Subcutaneous adipose tissue (tissue), 4 donors: ENCODE measurements around the gene MST1R. TPM values are rescaled to one million over a fixed set of nuclear protein-coding genes. Genes with fewer than 3 reads are reported as not detected.

Experiments used
- small RNA-seq: library from RNA; depleted of rRNA; stranded (forward); fragments of <200 nt; gene quantifications from one replicate; pipeline ENCODE3, GENCODE V24; 2016
- total RNA-seq, 4 donors: library from RNA; depleted of rRNA; stranded (reverse); fragments of >200 nt; gene quantifications; one replicate each; pipeline ENCODE4 v1.1.0, GENCODE V29; 2016
- TF ChIP-seq, protein P1 (sequence below): fragments of 450-650 bp; IDR thresholded peaks from one replicate; pipeline ENCODE4 v1.5.1; 2016; ENCODE audit warnings: low read depth, mild to moderate bottlenecking, control low read depth, antibody characterized with exemption, moderate library complexity

The MST1R gene
- total RNA-seq, 4 donors from 2014 or later, result 0.44 to 2.8 (median 0.51) TPM; not detected in 1

DNA sequence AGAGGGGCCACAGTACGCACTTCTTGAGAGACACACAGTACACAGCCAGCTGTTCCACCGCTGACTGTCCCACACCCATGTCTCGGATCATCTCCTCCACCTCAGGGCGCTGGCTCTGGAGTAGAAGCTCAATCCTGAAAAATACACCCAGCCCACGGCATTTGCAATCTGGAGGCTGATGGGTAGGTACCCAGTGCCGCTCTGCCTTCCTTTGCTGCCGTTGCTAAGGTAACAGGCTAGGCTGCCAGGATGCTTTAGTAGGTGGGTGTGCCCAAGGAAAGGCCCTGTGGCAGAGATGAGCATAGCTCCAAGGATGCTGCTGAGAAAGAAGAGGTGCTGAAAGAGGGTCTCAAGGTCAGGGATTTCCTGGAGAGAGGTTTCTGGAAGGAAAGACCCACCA is 61.9 kb downstream of the MST1R start:
- TF ChIP-seq, protein P1, sequence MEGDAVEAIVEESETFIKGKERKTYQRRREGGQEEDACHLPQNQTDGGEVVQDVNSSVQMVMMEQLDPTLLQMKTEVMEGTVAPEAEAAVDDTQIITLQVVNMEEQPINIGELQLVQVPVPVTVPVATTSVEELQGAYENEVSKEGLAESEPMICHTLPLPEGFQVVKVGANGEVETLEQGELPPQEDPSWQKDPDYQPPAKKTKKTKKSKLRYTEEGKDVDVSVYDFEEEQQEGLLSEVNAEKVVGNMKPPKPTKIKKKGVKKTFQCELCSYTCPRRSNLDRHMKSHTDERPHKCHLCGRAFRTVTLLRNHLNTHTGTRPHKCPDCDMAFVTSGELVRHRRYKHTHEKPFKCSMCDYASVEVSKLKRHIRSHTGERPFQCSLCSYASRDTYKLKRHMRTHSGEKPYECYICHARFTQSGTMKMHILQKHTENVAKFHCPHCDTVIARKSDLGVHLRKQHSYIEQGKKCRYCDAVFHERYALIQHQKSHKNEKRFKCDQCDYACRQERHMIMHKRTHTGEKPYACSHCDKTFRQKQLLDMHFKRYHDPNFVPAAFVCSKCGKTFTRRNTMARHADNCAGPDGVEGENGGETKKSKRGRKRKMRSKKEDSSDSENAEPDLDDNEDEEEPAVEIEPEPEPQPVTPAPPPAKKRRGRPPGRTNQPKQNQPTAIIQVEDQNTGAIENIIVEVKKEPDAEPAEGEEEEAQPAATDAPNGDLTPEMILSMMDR, result no peak

GRCh38 chr3:49841126-49841696 is 62.5 kb downstream of the MST1R start:
- TF ChIP-seq, protein P1, result no peak

GRCh38 chr3:49840388-49840787 is 63.3 kb downstream of the MST1R start:
- TF ChIP-seq, protein P1, result no peak

DNA sequence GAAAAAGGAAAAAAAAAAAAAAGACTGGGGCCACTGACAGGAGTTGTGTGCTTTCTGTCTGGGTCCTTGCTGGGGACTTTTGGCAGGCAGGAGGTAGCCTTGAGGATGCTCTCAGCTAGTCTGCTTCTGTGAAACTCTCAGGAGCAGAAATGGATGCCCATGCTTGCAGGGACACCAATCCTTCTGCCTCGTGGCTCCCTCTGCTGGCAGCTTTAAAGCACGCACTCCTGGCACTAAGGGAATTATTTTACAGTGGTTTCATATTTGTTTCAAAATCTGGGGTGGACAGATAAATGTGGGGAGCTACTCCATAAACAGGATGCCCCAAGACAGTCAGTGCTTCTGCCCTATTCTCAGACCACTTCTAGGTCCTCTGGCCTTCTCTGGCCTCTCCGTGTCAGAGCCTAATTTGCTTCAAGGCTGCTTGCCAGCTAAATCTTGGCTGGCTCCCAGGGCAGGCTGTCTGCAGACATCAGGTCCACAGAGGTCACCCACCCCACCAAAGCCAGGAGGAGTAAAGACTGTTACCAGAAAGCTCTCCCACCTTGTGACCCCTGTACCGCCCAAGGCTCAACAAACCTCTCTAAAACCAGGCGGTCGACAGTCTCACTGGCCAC is 64.4 kb downstream of the MST1R start:
- TF ChIP-seq, protein P1, result no peak

Small RNA genes within 50 kb of the gene (small RNA-seq; reads per million reads assigned to genes)
- not detected for gene RN7SL217P

Other genes with a start within 250 kb of the MST1R start
- 10 to 100 TPM; 40.8 to 65.6 (median 51.3) TPM for gene APEH, start 229.5 kb downstream of the MST1R start, total RNA-seq
- 10 to 100 TPM in 2 of 4 donors, 1 to 10 TPM in 2; 2.1 to 11.5 (median 8.2) TPM for gene MST1, start 214.4 kb downstream of the MST1R start, total RNA-seq
- 10 to 100 TPM; 14.7 to 23.7 (median 19.7) TPM for gene RNF123, start 214.3 kb downstream of the MST1R start, total RNA-seq
- gene AMIGO3, start 184.2 kb downstream of the MST1R start, total RNA-seq, result 1 to 10 TPM in 1 of 4 donors, under 1 TPM in 2, not detected in 1; 0.22 to 1.1 (median 0.68) TPM
- 10 to 100 TPM; 11.6 to 16.5 (median 13.7) TPM for gene GMPPB, start 179.9 kb downstream of the MST1R start, total RNA-seq
- 10 to 100 TPM; 25.1 to 36.7 (median 31.6) TPM for gene IP6K1, start 117.3 kb downstream of the MST1R start, total RNA-seq
- gene CDHR4, start 104.0 kb downstream of the MST1R start, total RNA-seq, result not detected
- 1 to 10 TPM; 2.4 to 4.8 (median 3.5) TPM for gene INKA1, start 100.6 kb downstream of the MST1R start, total RNA-seq
- gene UBA7, start 89.9 kb downstream of the MST1R start, total RNA-seq, result 10 to 100 TPM; 16.8 to 65.7 (median 42.7) TPM
- gene TRAIP, start 47.3 kb downstream of the MST1R start, total RNA-seq, result 1 to 10 TPM in 3 of 4 donors, under 1 TPM in 1; 0.82 to 2.2 (median 2.0) TPM
- gene CAMKV, start 34.0 kb downstream of the MST1R start, total RNA-seq, result not detected
- gene MON1A, start 25.9 kb upstream of the MST1R start, total RNA-seq, result 1 to 10 TPM; 6.7 to 9.4 (median 7.1) TPM
- gene RBM6, start 36.3 kb upstream of the MST1R start, total RNA-seq, result 100 to 1,000 TPM in 2 of 4 donors, 10 to 100 TPM in 2; 95.5 to 150 (median 107) TPM
- 100 to 1,000 TPM; 236 to 276 (median 256) TPM for gene RBM5, start 185.0 kb upstream of the MST1R start, total RNA-seq